Activated CD8-positive, alpha-beta T cell treated with anti-CD3 and anti-CD28 coated beads for 36 hours (primary cell): Measurements from ENCODE around the gene RAPGEF3. TPM values are rescaled to one million over a fixed set of nuclear protein-coding genes. Genes with fewer than 3 reads are reported as not detected.
A peak's percentile ranks its signal among the peaks of the same experiment; 100 is the strongest.

Experiments
- ATAC-seq: fragments of 200-7000 bp; cut with Tn5 transposase; one replicate; pipeline ENCODE4 v1.10.0; 2021; ENCODE audit warnings: mild to moderate bottlenecking, moderate library complexity
- CTCF ChIA-PET: fragments of 350-600 bp; sonication (Branson Sonifier 250); formaldehyde crosslinking; loops from one replicate; lab custom pipeline; 2021; ENCODE audit warnings: antibody characterized with exemption; lab: Charles Lee
- POLR2A ChIA-PET: fragments of 350-600 bp; sonication (Branson Sonifier 250); formaldehyde crosslinking; loops from one replicate; lab custom pipeline; 2021; ENCODE audit warnings: antibody characterized with exemption; lab: Charles Lee
- DNase-seq: peaks from one replicate; pipeline ENCODE4 v3.0.0-alpha.2; 2020
- H3K27ac Mint-ChIP-seq: one replicate; pipeline ENCODE4 v1.8.0; 2021; ENCODE audit warnings: mild to moderate bottlenecking, mixed read lengths
- H3K27me3 Mint-ChIP-seq: one replicate; pipeline ENCODE4 v1.8.0; 2021; ENCODE audit warnings: mixed read lengths
- H3K36me3 Mint-ChIP-seq: one replicate; pipeline ENCODE4 v1.8.0; 2021; ENCODE audit warnings: low read depth, mixed read lengths
- H3K4me1 Mint-ChIP-seq: one replicate; pipeline ENCODE4 v1.8.0; 2021; ENCODE audit warnings: low read depth, mixed read lengths
- H3K4me3 Mint-ChIP-seq: one replicate; pipeline ENCODE4 v1.8.0; 2021; ENCODE audit warnings: mild to moderate bottlenecking, moderate library complexity, mixed read lengths
- H3K9me3 Mint-ChIP-seq: one replicate; pipeline ENCODE4 v1.8.0; 2021; ENCODE audit warnings: mixed read lengths
- intact Hi-C: fragments of 100-400 bp; cut with micrococcal nuclease; formaldehyde crosslinking; loops from one replicate; pipeline ENCODE4 v1.10.0; 2022
- total RNA-seq, 2 experiments: library from RNA; stranded (reverse); gene quantifications; one replicate each; pipeline ENCODE4 v1.2.3, GENCODE V29; 2021
- TF ChIP-seq, protein P1 (sequence below): fragments of 200-600 bp; IDR thresholded peaks from one replicate; pipeline ENCODE4 v1.8.0; 2022; ENCODE audit warnings: antibody characterized with exemption, mild to moderate bottlenecking

The RAPGEF3 gene
- total RNA-seq, 2 experiments from 2014 or later: 0.56 to 0.58 TPM

DNA sequence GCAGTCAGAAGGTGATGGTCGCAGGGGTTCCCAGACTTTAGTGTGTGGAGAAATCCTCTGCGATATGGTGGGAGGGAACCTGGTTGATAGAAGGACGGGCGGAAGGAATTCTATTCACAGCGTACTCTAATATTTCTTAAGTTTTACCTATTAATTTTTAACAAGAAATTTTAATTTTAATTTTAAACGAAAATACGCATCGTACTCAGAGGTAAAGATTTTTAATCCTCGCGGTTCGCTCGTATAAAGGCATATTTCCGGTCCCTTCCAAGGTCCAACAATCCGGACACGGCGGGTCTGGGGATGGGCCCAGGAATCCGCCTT, 14.0 kb upstream of the RAPGEF3 start:
- Mint-ChIP-seq H3K4me3 (peak overlapping the region; percentile 70), H3K27me3 (no peaks in the 10 kb centered on the region), H3K27ac (peak overlapping the region; percentile 52), H3K36me3 (no peaks in the 10 kb centered on the region), H3K4me1 (peaks cover 16% of the 10 kb centered on the region), H3K9me3 (no peaks in the 10 kb centered on the region)
- ChIA-PET CTCF (interaction anchor here (1.0 to 19.4 kb wide), 9 partner anchors 9 to 64 kb away, joined by 3 to 685 read pairs (median 5); no protein-coding TSS in a partner anchor), POLR2A (interaction anchor here (0.6 to 2.2 kb wide), 6 partner anchors 9 to 44 kb away, joined by 3 to 11 read pairs (median 4); no protein-coding TSS in a partner anchor)
- intact Hi-C loops: no loop called here
- DNase-seq (no peak), ATAC-seq (no peak)
- TF ChIP-seq, protein P1, sequence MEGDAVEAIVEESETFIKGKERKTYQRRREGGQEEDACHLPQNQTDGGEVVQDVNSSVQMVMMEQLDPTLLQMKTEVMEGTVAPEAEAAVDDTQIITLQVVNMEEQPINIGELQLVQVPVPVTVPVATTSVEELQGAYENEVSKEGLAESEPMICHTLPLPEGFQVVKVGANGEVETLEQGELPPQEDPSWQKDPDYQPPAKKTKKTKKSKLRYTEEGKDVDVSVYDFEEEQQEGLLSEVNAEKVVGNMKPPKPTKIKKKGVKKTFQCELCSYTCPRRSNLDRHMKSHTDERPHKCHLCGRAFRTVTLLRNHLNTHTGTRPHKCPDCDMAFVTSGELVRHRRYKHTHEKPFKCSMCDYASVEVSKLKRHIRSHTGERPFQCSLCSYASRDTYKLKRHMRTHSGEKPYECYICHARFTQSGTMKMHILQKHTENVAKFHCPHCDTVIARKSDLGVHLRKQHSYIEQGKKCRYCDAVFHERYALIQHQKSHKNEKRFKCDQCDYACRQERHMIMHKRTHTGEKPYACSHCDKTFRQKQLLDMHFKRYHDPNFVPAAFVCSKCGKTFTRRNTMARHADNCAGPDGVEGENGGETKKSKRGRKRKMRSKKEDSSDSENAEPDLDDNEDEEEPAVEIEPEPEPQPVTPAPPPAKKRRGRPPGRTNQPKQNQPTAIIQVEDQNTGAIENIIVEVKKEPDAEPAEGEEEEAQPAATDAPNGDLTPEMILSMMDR: no peak

- Mint-ChIP-seq H3K36me3 (no peaks in the 10 kb centered on the region), H3K9me3 (no peaks in the 10 kb centered on the region), H3K4me3 (peak overlapping the region; percentile 70), H3K4me1 (peaks cover 19% of the 10 kb centered on the region), H3K27me3 (no peaks in the 10 kb centered on the region), H3K27ac (peak overlapping the region; percentile 52)
- ATAC-seq: no peak
- ChIA-PET POLR2A (interaction anchor here (0.6 to 2.2 kb wide), 5 partner anchors 10 to 31 kb away, joined by 3 to 11 read pairs (median 4); no protein-coding TSS in a partner anchor), CTCF (interaction anchor here (0.9 to 19.4 kb wide), 8 partner anchors 9 to 65 kb away, joined by 3 to 685 read pairs (median 5); no protein-coding TSS in a partner anchor)
- intact Hi-C loops: no loop called here
- no peak for DNase-seq
- TF ChIP-seq, protein P1: no peak
Measured at GRCh38 chr12:47772094-47772660, 13.5 kb upstream of the RAPGEF3 start.

- H3K27me3 Mint-ChIP-seq: no peaks in the 10 kb centered on the region
- H3K9me3 Mint-ChIP-seq: no peaks in the 10 kb centered on the region
- H3K36me3 Mint-ChIP-seq: no peaks in the 10 kb centered on the region
- CTCF ChIA-PET: interaction anchor here (0.8 to 19.4 kb wide), 6 partner anchors 8 to 66 kb away, joined by 3 to 685 read pairs (median 124); partner anchors contain the start of gene RAPGEF3
- H3K27ac Mint-ChIP-seq: no peak overlapping the region
- intact Hi-C loops: no loop called here
- TF ChIP-seq, protein P1: no peak
- ATAC-seq (no peak), DNase-seq (no peak)
- H3K4me1 Mint-ChIP-seq: peaks cover 19% of the 10 kb centered on the region
- no peak overlapping the region for H3K4me3 Mint-ChIP-seq
- POLR2A ChIA-PET: no interaction called here
Measured at GRCh38 chr12:47771304-47771703, 12.6 kb upstream of the RAPGEF3 start.

DNA sequence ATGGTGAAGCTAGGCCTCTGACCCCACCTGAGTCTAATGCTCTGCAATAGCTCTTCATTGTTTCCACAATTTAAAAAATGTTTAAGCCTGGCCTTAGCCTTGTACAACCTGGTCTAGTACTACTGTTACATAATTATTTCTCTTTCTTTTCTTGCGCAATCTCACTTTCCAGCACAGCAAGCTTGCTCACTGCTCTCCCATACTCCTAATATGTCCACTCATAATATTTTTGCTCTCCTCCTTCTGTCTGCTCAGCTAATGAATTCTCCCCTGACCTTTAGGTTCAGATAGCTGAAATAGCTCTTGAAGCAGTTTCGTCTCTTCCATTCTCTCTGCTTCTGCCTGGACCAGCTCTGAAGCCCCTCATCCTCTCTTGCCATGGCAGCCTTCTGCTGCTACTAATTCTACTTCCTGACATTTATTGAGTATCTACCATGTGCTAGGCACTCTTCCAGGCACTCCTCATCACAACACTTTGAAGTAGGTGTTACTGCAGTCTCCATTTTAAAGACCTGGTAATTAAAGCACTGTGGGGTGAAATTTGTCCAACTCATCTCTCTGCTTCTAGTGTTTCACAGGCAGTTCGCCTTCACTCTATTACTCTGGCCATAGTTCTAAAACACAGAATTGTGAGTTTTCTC, 11.5 kb upstream of the RAPGEF3 start:
- H3K4me1 Mint-ChIP-seq: peaks cover 18% of the 10 kb centered on the region

More for the DNA sequence above, 11.5 kb upstream of the RAPGEF3 start:
- Mint-ChIP-seq H3K27me3 (no peaks in the 10 kb centered on the region), H3K27ac (no peak overlapping the region), H3K9me3 (no peaks in the 10 kb centered on the region), H3K4me3 (no peak overlapping the region), H3K36me3 (no peaks in the 10 kb centered on the region)
- ChIA-PET CTCF (interaction anchor here (1.0 to 19.4 kb wide), 7 partner anchors 10 to 67 kb away, joined by 3 to 685 read pairs (median 116); partner anchors contain the start of gene RAPGEF3), POLR2A (interaction anchor here (0.8 to 1.9 kb wide), 4 partner anchors 9 to 69 kb away, joined by 3 to 6 read pairs (median 5); partner anchors contain the start of gene RAPGEF3)
- TF ChIP-seq, protein P1: no peak
- DNase-seq (no peak), ATAC-seq (no peak)
- intact Hi-C loops: no loop called here
